NT2/D1 (cell line): ENCODE results near the gene COX4I1.

Source experiments
- DNase-seq: peaks from one replicate; pipeline ENCODE4 v3.0.0-alpha.2; 2011; ENCODE audit warnings: low read depth, low spot score
- H3K27me3 ChIP-seq: 2 replicates; pipeline ENCODE4 v1.6.0; 2011; ENCODE audit warnings: mild to moderate bottlenecking; ENCODE audit not compliant: insufficient read length, insufficient read depth
- H3K36me3 ChIP-seq: 2 replicates; pipeline ENCODE4 v1.6.1; 2011; ENCODE audit warnings: mild to moderate bottlenecking, low read length, mixed read lengths; ENCODE audit not compliant: insufficient read depth, insufficient read length
- H3K4me1 ChIP-seq: 2 replicates; pipeline ENCODE4 v1.5.1; 2011; ENCODE audit not compliant: insufficient read depth, insufficient read length
- H3K4me3 ChIP-seq: 2 replicates; pipeline ENCODE4 v1.5.1; 2011; ENCODE audit warnings: low read depth; ENCODE audit not compliant: insufficient read length
- H3K9ac ChIP-seq: 2 replicates; pipeline ENCODE4 v1.6.0; 2011; ENCODE audit warnings: low read depth; ENCODE audit not compliant: insufficient read length
- H3K9me3 ChIP-seq: 2 replicates; pipeline ENCODE4 v1.5.1; 2011; ENCODE audit warnings: mild to moderate bottlenecking, low read length; ENCODE audit not compliant: insufficient read depth
- SUZ12 ChIP-seq: IDR thresholded peaks from 2 replicates; pipeline ENCODE4 v1.6.1; 2011; ENCODE audit not compliant: insufficient read length, insufficient read depth; ENCODE audit errors: extremely low read depth
- YY1 ChIP-seq: IDR thresholded peaks from 2 replicates; pipeline ENCODE4 v1.6.1; 2011; ENCODE audit not compliant: insufficient read length, insufficient read depth
- ZNF274 ChIP-seq: IDR thresholded peaks from 2 replicates; pipeline ENCODE4 v1.6.1; 2011; ENCODE audit warnings: mild to moderate bottlenecking, low read depth, low read length

COX4I1 gene

DNA sequence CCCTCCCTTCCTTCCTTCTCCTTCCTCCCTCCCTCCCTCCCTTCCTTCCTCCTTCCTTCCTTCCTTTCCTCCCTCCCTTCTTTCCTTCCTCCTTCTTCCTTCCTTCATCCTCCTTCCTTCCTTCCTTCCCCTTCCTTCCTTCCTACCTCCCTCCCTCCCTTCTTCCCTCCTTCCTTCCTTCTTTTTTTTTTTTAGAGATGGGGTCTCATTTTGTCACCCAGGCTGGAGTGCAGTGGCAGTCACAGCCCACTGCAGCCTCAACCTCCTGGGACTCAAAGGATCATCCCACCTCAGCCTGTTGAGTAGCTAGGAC, 44.6 kb downstream of the COX4I1 start:
- DNase-seq = no peak
- no peak for TF ChIP-seq ZNF274
- Histone ChIP-seq H3K4me3 (no peak overlapping the region), H3K9ac (no peak overlapping the region), H3K27me3 (peaks cover 3% of the 10 kb centered on the region), H3K4me1 (no peaks in the 10 kb centered on the region), H3K9me3 (no peaks in the 10 kb centered on the region), H3K36me3 (no peaks in the 10 kb centered on the region)

DNA sequence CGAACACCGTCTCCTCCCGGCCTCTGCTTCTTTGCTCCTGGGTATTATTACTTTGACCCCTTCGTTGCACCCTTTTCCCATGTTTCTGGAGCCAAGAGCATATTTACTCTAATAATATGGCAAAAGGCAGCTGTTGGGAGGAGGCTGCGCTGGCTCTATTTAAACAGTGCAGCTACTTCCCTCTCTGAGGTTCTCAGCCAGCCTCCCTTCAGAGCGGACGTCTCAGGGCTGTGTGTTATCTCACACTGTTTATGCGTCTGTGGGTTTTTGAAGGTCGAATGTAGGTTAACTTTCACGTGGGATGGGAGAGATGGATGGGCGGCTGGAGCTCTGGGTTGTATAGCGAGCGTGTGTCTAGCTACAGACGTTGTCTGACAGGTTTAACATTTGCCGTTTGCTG, 45.3 kb downstream of the COX4I1 start:
- Histone ChIP-seq H3K4me1 (no peaks in the 10 kb centered on the region), H3K9me3 (no peaks in the 10 kb centered on the region), H3K4me3 (no peak overlapping the region), H3K36me3 (no peaks in the 10 kb centered on the region), H3K9ac (no peak overlapping the region), H3K27me3 (peaks cover 3% of the 10 kb centered on the region)
- DNase-seq = no peak
- TF ChIP-seq ZNF274 = no peak

DNA sequence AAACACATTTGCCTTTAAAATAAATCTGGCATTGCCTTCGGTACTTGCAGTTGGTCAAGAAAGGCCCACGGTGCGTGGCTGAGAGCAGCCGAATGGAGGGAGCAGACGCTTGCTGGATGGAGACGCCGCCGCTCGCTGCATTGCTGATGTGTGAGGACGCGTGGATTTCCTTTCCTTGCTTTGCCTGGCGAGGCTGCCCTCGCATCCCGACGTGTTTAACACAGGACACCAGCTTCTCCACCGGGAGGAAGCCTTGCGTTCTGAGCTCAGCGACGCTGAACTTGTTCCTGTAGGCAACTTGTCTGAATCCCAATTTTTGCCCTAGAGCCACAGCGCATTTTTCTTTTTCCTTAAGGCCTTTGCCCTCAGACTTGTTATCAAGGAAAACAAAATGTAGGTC, 45.8 kb downstream of the COX4I1 start:
- TF ChIP-seq ZNF274 = no peak
- TF ChIP-seq SUZ12 = no peak
- no peak for TF ChIP-seq YY1
- no peak for DNase-seq
- Histone ChIP-seq H3K4me3 (no peak overlapping the region), H3K4me1 (no peaks in the 10 kb centered on the region), H3K9ac (no peak overlapping the region), H3K27me3 (peaks cover 3% of the 10 kb centered on the region), H3K36me3 (no peaks in the 10 kb centered on the region), H3K9me3 (no peaks in the 10 kb centered on the region)

DNA sequence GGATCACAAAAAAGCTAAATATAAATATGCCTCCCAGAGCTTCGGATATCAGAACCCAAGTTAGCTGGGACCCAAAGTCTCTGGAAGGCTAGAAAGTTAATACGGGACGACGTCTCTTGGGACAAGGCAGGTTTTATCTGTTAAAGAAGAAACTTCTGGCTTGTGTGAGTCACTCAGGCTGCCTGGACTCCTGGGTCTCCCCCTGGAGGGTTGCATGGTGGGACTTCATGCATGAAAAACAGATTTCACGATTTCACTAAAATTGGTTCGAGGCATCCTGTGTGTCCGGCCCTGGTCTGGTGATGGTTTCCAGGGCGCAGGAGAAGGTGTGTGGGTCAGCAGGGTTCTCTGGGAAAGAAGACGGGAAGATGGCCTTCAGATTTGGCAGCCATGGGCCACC, 47.0 kb downstream of the COX4I1 start:
- Histone ChIP-seq H3K36me3 (no peaks in the 10 kb centered on the region), H3K4me1 (no peaks in the 10 kb centered on the region), H3K9me3 (no peaks in the 10 kb centered on the region), H3K9ac (no peak overlapping the region), H3K4me3 (no peak overlapping the region), H3K27me3 (peaks cover 3% of the 10 kb centered on the region)
- DNase-seq = no peak
- TF ChIP-seq ZNF274 (no peak), YY1 (no peak), SUZ12 (no peak)

DNA sequence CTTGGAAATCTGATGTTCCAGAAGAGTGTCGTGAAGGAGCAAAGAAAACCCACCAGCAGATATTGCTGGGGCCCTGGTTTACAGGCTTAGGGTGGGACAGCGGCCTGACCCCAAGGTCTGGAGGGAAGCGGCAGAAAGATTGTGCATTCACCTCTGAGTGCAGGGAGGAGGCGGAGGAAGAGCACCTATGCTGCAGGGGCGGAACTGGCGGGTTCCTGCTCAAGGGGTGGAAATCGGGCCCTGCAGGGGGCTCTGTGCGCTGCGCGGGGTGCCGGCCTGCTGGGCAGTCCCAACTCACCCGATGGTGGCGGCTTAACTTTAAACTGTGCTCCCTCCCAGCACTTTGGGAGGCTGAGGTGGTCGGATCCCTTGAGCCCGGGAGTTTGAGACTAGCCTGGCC, 47.5 kb downstream of the COX4I1 start:
- Histone ChIP-seq H3K36me3 (no peaks in the 10 kb centered on the region), H3K27me3 (peaks cover 3% of the 10 kb centered on the region), H3K4me3 (no peak overlapping the region), H3K4me1 (no peaks in the 10 kb centered on the region), H3K9me3 (no peaks in the 10 kb centered on the region), H3K9ac (no peak overlapping the region)
- no peak for TF ChIP-seq ZNF274
- TF ChIP-seq YY1 = no peak
- TF ChIP-seq SUZ12 = no peak
- no peak for DNase-seq

DNA sequence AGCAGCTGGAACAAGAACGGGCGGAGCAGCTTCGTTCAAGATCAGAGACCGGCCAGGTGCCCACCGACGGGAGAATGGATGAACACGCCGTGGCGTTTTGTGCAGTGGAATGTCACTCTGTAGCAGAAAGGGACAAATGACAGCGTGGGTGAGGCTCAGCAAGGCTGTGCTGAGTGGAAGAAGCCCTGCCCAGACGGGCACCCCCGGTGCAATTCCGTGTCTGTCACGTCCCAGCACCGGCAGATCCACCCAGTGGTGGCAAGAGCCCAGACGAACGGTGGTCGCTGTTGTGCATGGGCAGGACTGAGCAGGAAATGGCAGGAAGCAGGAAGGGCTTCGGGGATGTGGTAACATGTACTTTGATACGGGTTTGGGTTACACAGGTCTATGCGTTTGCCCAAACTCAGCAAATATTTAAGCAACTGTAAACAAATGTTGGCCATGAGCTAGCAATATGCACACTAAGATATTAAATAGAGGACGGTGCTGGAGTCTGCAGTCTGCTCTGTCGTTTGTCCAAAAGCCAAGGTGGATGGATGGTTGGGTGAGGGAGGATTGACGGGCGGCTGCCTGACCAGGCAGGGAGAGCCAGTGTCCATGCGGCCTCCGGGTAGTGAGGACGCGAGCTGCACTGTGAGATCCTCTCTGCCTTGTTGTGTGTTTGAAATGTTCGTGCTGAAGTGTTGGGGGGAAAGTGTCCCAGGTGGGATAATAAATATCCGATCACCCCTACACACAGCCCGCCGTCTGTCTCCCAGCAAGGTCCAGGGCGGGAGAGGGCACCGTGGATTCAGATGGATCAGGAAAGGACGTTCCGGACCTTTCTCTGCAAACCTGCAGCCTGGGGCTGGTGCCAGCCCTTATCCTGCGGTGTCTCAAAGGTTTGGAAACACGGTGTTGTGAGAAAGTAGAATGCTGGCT, 48.4 kb downstream of the COX4I1 start:
- no peak for TF ChIP-seq SUZ12
- TF ChIP-seq YY1 = no peak
- TF ChIP-seq ZNF274 = no peak
- no peak for DNase-seq
- Histone ChIP-seq H3K36me3 (no peaks in the 10 kb centered on the region), H3K4me1 (no peaks in the 10 kb centered on the region), H3K9ac (no peak overlapping the region), H3K4me3 (no peak overlapping the region), H3K9me3 (no peaks in the 10 kb centered on the region), H3K27me3 (peaks cover 3% of the 10 kb centered on the region)

DNA sequence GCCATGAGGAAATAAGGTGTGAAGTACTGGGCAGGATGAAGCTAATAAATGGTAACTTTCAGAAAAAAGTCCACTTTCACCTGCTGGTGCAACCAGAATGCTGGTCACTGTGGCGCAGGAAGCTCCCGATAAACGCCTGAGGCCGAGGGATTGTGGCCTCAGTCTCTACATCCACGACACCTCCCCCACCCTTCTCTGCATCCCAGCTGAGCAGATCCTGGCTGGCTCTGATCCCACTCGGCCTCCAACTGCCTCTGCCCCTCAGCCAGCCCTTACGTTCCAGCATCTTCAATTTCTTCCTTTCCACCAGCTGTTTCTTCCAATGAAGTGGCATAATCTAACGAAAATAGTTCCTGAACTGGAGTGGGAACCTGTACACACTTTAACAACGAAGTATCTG, 49.5 kb downstream of the COX4I1 start:
- no peaks in the 10 kb centered on the region for H3K27me3 ChIP-seq
- no peaks in the 10 kb centered on the region for H3K9me3 ChIP-seq
- H3K4me3 ChIP-seq = no peak overlapping the region
- no peaks in the 10 kb centered on the region for H3K4me1 ChIP-seq
- no peak overlapping the region for H3K9ac ChIP-seq
- DNase-seq = no peak
- H3K36me3 ChIP-seq = no peaks in the 10 kb centered on the region
- no peak for TF ChIP-seq YY1
- no peak for TF ChIP-seq ZNF274
- no peak for TF ChIP-seq SUZ12
